Tibial nerve (tissue), 4 donors: ENCODE results near the gene DNAAF5.

ENCODE experiments used
- CTCF ChIP-seq, 5 experiments: fragments of 200-600 bp in 3 of 5; fragments of 450-650 bp in 2 of 5; sonication (generic) in 3 of 5; IDR thresholded peaks; one replicate each; pipeline ENCODE4 v1.5.1; 2016 to 2019; ENCODE audit warnings: antibody characterized with exemption in 5 of 5, mild to moderate bottlenecking in 3 of 5, moderate library complexity in 2 of 5
- EP300 ChIP-seq, 2 donors: sonication (generic); formaldehyde crosslinking; IDR thresholded peaks; one replicate each; pipeline ENCODE4 v1.6.1; 2017; ENCODE audit warnings: antibody characterized with exemption in 2 of 2, mild to moderate bottlenecking in 1 of 2
- POLR2A ChIP-seq, 2 donors: fragments of 450-650 bp; IDR thresholded peaks; one replicate each; pipeline ENCODE4 v1.6.1; 2017; ENCODE audit warnings: antibody characterized with exemption in 2 of 2, mild to moderate bottlenecking in 2 of 2, moderate library complexity in 2 of 2

GRCh38 chr7:724298-724697, 2.2 kb upstream of the DNAAF5 start:
- TF ChIP-seq CTCF (IDR thresholded peaks at IDR 0.05) (no peak), POLR2A (IDR thresholded peaks at IDR 0.05) (no peak), EP300 (IDR thresholded peaks at IDR 0.05) (no peak)
